Activated CD4-positive, alpha-beta memory T cell treated with anti-CD3 and anti-CD28 coated beads, Interleukin-2, amount 10 ng/mL, durations not matched to agents 7 days and 5 days (primary cell): ENCODE data around the gene CALD1. TPM values are rescaled to one million over a fixed set of nuclear protein-coding genes. Genes with fewer than 3 reads are reported as not detected.

Experiments
- CTCF ChIA-PET: fragments of 350-600 bp; sonication (Branson Sonifier 250); formaldehyde crosslinking; loops from one replicate; lab custom pipeline; 2021; ENCODE audit warnings: antibody characterized with exemption, inconsistent platforms; lab: Charles Lee
- POLR2A ChIA-PET: fragments of 350-600 bp; sonication (Branson Sonifier 250); formaldehyde crosslinking; loops from one replicate; lab custom pipeline; 2021; ENCODE audit warnings: antibody characterized with exemption; lab: Charles Lee
- DNase-seq: peaks from one replicate; pipeline ENCODE4 v3.0.0-alpha.2; 2020
- H3K27ac Mint-ChIP-seq: one replicate; pipeline ENCODE4 v1.8.0; 2021; ENCODE audit warnings: mild to moderate bottlenecking, mixed read lengths
- H3K27me3 Mint-ChIP-seq: one replicate; pipeline ENCODE4 v1.8.0; 2021; ENCODE audit warnings: mixed read lengths
- H3K36me3 Mint-ChIP-seq: one replicate; pipeline ENCODE4 v1.8.0; 2021; ENCODE audit warnings: low read depth, mixed read lengths
- H3K4me1 Mint-ChIP-seq: one replicate; pipeline ENCODE4 v1.8.0; 2021; ENCODE audit warnings: mixed read lengths
- H3K4me3 Mint-ChIP-seq: one replicate; pipeline ENCODE4 v1.8.0; 2021; ENCODE audit warnings: mild to moderate bottlenecking, mixed read lengths
- H3K9me3 Mint-ChIP-seq: one replicate; pipeline ENCODE4 v1.8.0; 2021; ENCODE audit warnings: mixed read lengths
- total RNA-seq, 2 experiments: library from RNA; stranded (reverse); gene quantifications; one replicate each; pipeline ENCODE4 v1.2.3, GENCODE V29; 2021

CALD1 gene
- total RNA-seq, result under 1 TPM; 0.38 to 0.63 TPM

GRCh38 chr7:134778941-134779740, at the start of gene CALD1:
CALD1 (plus strand) TSS chr7:134779634; CDS start chr7:134867734, 88,100 bp downstream.
- Mint-ChIP-seq H3K27ac (no peak within 1 kb of the TSS), H3K9me3 (no peaks in the 10 kb centered on the region), H3K27me3 (peaks cover 7% of the 10 kb centered on the region), H3K36me3 (no peaks in the 10 kb centered on the region), H3K4me3 (no peak within 1 kb of the TSS), H3K4me1 (no peaks in the 10 kb centered on the region)
- ChIA-PET CTCF (no interaction called here), POLR2A (no interaction called here)
- DNase-seq, result no peak

- ChIA-PET POLR2A (no interaction called here), CTCF (interaction anchor here (0.6 to 1.4 kb wide), 2 partner anchors 20 to 284 kb away, joined by 3 to 5 read pairs; no protein-coding TSS in a partner anchor)
- H3K9me3 Mint-ChIP-seq, result no peaks in the 10 kb centered on the region
- no peak for DNase-seq
- H3K27ac Mint-ChIP-seq, result no peak overlapping the region
- H3K4me1 Mint-ChIP-seq, result peaks cover 13% of the 10 kb centered on the region
- H3K36me3 Mint-ChIP-seq, result no peaks in the 10 kb centered on the region
- H3K27me3 Mint-ChIP-seq, result no peaks in the 10 kb centered on the region
- H3K4me3 Mint-ChIP-seq, result no peak overlapping the region
Observed at GRCh38 chr7:134729895-134730294, 49.5 kb upstream of the CALD1 start.

GRCh38 chr7:134730411-134730829, 49.0 kb upstream of the CALD1 start:
- no peaks in the 10 kb centered on the region for H3K36me3 Mint-ChIP-seq
- H3K4me1 Mint-ChIP-seq, result peaks cover 13% of the 10 kb centered on the region
- DNase-seq, result no peak
- CTCF ChIA-PET, result interaction anchor here (1.4 kb wide), 1 partner anchor 20 kb away, joined by 3 read pairs; no protein-coding TSS in a partner anchor
- POLR2A ChIA-PET, result no interaction called here
- no peaks in the 10 kb centered on the region for H3K27me3 Mint-ChIP-seq
- no peaks in the 10 kb centered on the region for H3K9me3 Mint-ChIP-seq
- H3K27ac Mint-ChIP-seq, result no peak overlapping the region
- H3K4me3 Mint-ChIP-seq, result no peak overlapping the region

- peaks cover 16% of the 10 kb centered on the region for H3K4me1 Mint-ChIP-seq
- H3K9me3 Mint-ChIP-seq, result no peaks in the 10 kb centered on the region
- no peaks in the 10 kb centered on the region for H3K27me3 Mint-ChIP-seq
- ChIA-PET POLR2A (no interaction called here), CTCF (no interaction called here)
- H3K4me3 Mint-ChIP-seq, result no peak overlapping the region
- H3K27ac Mint-ChIP-seq, result no peak overlapping the region
- no peak for DNase-seq
- no peaks in the 10 kb centered on the region for H3K36me3 Mint-ChIP-seq
Observed at GRCh38 chr7:134731616-134732015, 47.8 kb upstream of the CALD1 start.

GRCh38 chr7:134732728-134733127, 46.7 kb upstream of the CALD1 start:
- no peak overlapping the region for H3K4me3 Mint-ChIP-seq
- ChIA-PET POLR2A (no interaction called here), CTCF (no interaction called here)
- H3K9me3 Mint-ChIP-seq, result no peaks in the 10 kb centered on the region
- DNase-seq, result no peak
- H3K27ac Mint-ChIP-seq, result no peak overlapping the region
- peaks cover 20% of the 10 kb centered on the region for H3K4me1 Mint-ChIP-seq
- no peaks in the 10 kb centered on the region for H3K27me3 Mint-ChIP-seq
- no peaks in the 10 kb centered on the region for H3K36me3 Mint-ChIP-seq

GRCh38 chr7:134736381-134736780, 43.1 kb upstream of the CALD1 start:
- Mint-ChIP-seq H3K4me1 (peaks cover 29% of the 10 kb centered on the region), H3K4me3 (no peak overlapping the region), H3K27me3 (no peaks in the 10 kb centered on the region), H3K36me3 (peaks cover 7% of the 10 kb centered on the region), H3K9me3 (peaks cover 5% of the 10 kb centered on the region), H3K27ac (no peak overlapping the region)
- ChIA-PET CTCF (interaction anchor here (1.0 to 2.2 kb wide), 2 partner anchors 8 to 14 kb away, joined by 3 to 8 read pairs; no protein-coding TSS in a partner anchor), POLR2A (interaction anchor here (2.5 kb wide), 1 partner anchor 89 kb away, joined by 6 read pairs; no protein-coding TSS in a partner anchor)
- DNase-seq, result no peak

GRCh38 chr7:134737566-134738345, 41.7 kb upstream of the CALD1 start:
- peaks cover 22% of the 10 kb centered on the region for H3K4me1 Mint-ChIP-seq
- H3K4me3 Mint-ChIP-seq, result no peak overlapping the region
- H3K36me3 Mint-ChIP-seq, result peaks cover 7% of the 10 kb centered on the region
- peaks cover 5% of the 10 kb centered on the region for H3K9me3 Mint-ChIP-seq
- no peaks in the 10 kb centered on the region for H3K27me3 Mint-ChIP-seq
- peak; percentile 28 for DNase-seq
- ChIA-PET POLR2A (interaction anchor here (1.0 to 2.5 kb wide), 2 partner anchors 90 to 92 kb away, joined by 3 to 6 read pairs; no protein-coding TSS in a partner anchor), CTCF (interaction anchor here (1.0 to 2.2 kb wide), 3 partner anchors 9 to 249 kb away, joined by 3 to 8 read pairs (median 3); partner anchors contain the start of gene AGBL3)
- peak overlapping the region; percentile 71 for H3K27ac Mint-ChIP-seq

GRCh38 chr7:134739362-134739761, 40.1 kb upstream of the CALD1 start:
- Mint-ChIP-seq H3K4me1 (peaks cover 22% of the 10 kb centered on the region), H3K9me3 (peaks cover 5% of the 10 kb centered on the region), H3K27me3 (no peaks in the 10 kb centered on the region), H3K27ac (no peak overlapping the region), H3K4me3 (no peak overlapping the region), H3K36me3 (peaks cover 7% of the 10 kb centered on the region)
- no peak for DNase-seq
- ChIA-PET POLR2A (no interaction called here), CTCF (no interaction called here)

- CTCF ChIA-PET, result interaction anchor here (1.1 to 1.8 kb wide), 2 partner anchors 10 to 16 kb away, joined by 4 read pairs; no protein-coding TSS in a partner anchor
- H3K27ac Mint-ChIP-seq, result no peak overlapping the region
- POLR2A ChIA-PET, result interaction anchor here (0.7 kb wide), 1 partner anchor 79 kb away, joined by 3 read pairs; no protein-coding TSS in a partner anchor
- peaks cover 5% of the 10 kb centered on the region for H3K9me3 Mint-ChIP-seq
- no peak for DNase-seq
- H3K4me1 Mint-ChIP-seq, result peaks cover 22% of the 10 kb centered on the region
- peaks cover 7% of the 10 kb centered on the region for H3K36me3 Mint-ChIP-seq
- H3K4me3 Mint-ChIP-seq, result no peak overlapping the region
- H3K27me3 Mint-ChIP-seq, result no peaks in the 10 kb centered on the region
Observed at GRCh38 chr7:134740376-134740775, 39.1 kb upstream of the CALD1 start.

- H3K27ac Mint-ChIP-seq, result no peak overlapping the region
- no peak overlapping the region for H3K4me3 Mint-ChIP-seq
- peaks cover 5% of the 10 kb centered on the region for H3K9me3 Mint-ChIP-seq
- POLR2A ChIA-PET, result interaction anchor here (1.1 kb wide), 1 partner anchor 406 kb away, joined by 3 read pairs; the partner anchor contains the start of gene TMEM140
- H3K36me3 Mint-ChIP-seq, result peaks cover 7% of the 10 kb centered on the region
- CTCF ChIA-PET, result interaction anchor here (1.8 kb wide), 1 partner anchor 18 kb away, joined by 4 read pairs; no protein-coding TSS in a partner anchor
- H3K4me1 Mint-ChIP-seq, result peaks cover 20% of the 10 kb centered on the region
- no peak for DNase-seq
- no peaks in the 10 kb centered on the region for H3K27me3 Mint-ChIP-seq
Observed at GRCh38 chr7:134741907-134742635, 37.4 kb upstream of the CALD1 start.

- H3K9me3 Mint-ChIP-seq, result peaks cover 5% of the 10 kb centered on the region
Observed at GRCh38 chr7:134742688-134743350, 36.6 kb upstream of the CALD1 start.

GRCh38 chr7:134744569-134744968, 34.9 kb upstream of the CALD1 start:
- no peak overlapping the region for H3K4me3 Mint-ChIP-seq
- POLR2A ChIA-PET, result interaction anchor here (1.0 kb wide), 1 partner anchor 38 kb away, joined by 3 read pairs; no protein-coding TSS in a partner anchor
- CTCF ChIA-PET, result interaction anchor here (1.0 to 2.9 kb wide), 6 partner anchors 8 to 111 kb away, joined by 3 to 11 read pairs (median 4); no protein-coding TSS in a partner anchor
- peaks cover 4% of the 10 kb centered on the region for H3K9me3 Mint-ChIP-seq
- no peak for DNase-seq
- H3K27ac Mint-ChIP-seq, result no peak overlapping the region
- H3K36me3 Mint-ChIP-seq, result peaks cover 7% of the 10 kb centered on the region
- H3K27me3 Mint-ChIP-seq, result no peaks in the 10 kb centered on the region
- H3K4me1 Mint-ChIP-seq, result no peaks in the 10 kb centered on the region

More at GRCh38 chr7:134742688-134743350, 36.6 kb upstream of the CALD1 start:
- Mint-ChIP-seq H3K4me1 (peaks cover 15% of the 10 kb centered on the region), H3K36me3 (peaks cover 7% of the 10 kb centered on the region), H3K27me3 (no peaks in the 10 kb centered on the region), H3K4me3 (no peak overlapping the region), H3K27ac (no peak overlapping the region)
- POLR2A ChIA-PET, result no interaction called here
- no peak for DNase-seq
- CTCF ChIA-PET, result no interaction called here
